Measurements from ENCODE around the gene TCF3.

TCF3 gene

GRCh38 chr19:1590641-1591397 lies 61.6 kb downstream of the TCF3 start:
- FAIRE-seq (no peak), DNase-seq (ENCODE audit: insufficient read length, low spot score) (no peak)

- FAIRE-seq (no peak), DNase-seq (ENCODE audit: insufficient read length, low spot score) (no peak)
These were observed 64.5 kb downstream of the TCF3 start for GRCh38 chr19:1587872-1588271.

GRCh38 chr19:1585243-1585580 lies 67.2 kb downstream of the TCF3 start:
- DNase-seq (ENCODE audit: insufficient read length, low spot score) (no peak), FAIRE-seq (no peak)

- FAIRE-seq: no peak
- no peak for DNase-seq (ENCODE audit: insufficient read length, low spot score)
These were observed 67.7 kb downstream of the TCF3 start for GRCh38 chr19:1584500-1585242.

- FAIRE-seq (no peak), DNase-seq (ENCODE audit: insufficient read length, low spot score) (no peak)
These were observed 70.2 kb downstream of the TCF3 start for GRCh38 chr19:1582201-1582600.

- FAIRE-seq: no peak
- DNase-seq (ENCODE audit: insufficient read length, low spot score): no peak
These were observed 71.5 kb downstream of the TCF3 start for GRCh38 chr19:1580957-1581356.

GRCh38 chr19:1580382-1580781 lies 72.0 kb downstream of the TCF3 start:
- no peak for DNase-seq (ENCODE audit: insufficient read length, low spot score)
- no peak for FAIRE-seq

GRCh38 chr19:1579222-1579621 lies 73.2 kb downstream of the TCF3 start:
- no peak for FAIRE-seq
- DNase-seq (ENCODE audit: insufficient read length, low spot score): no peak

- no peak for DNase-seq (ENCODE audit: insufficient read length, low spot score)
- FAIRE-seq: no peak
These were observed 74.3 kb downstream of the TCF3 start for GRCh38 chr19:1577929-1578618.

GRCh38 chr19:1577090-1577928 lies 75.1 kb downstream of the TCF3 start:
- no peak for DNase-seq (ENCODE audit: insufficient read length, low spot score)
- no peak for FAIRE-seq

GRCh38 chr19:1576242-1577089 lies 75.9 kb downstream of the TCF3 start:
- FAIRE-seq (no peak), DNase-seq (ENCODE audit: insufficient read length, low spot score) (no peak)

- DNase-seq (ENCODE audit: insufficient read length, low spot score): no peak
These were observed 76.8 kb downstream of the TCF3 start for GRCh38 chr19:1575323-1576241.

GRCh38 chr19:1574354-1575136 lies 77.9 kb downstream of the TCF3 start:
- FAIRE-seq: no peak

More at GRCh38 chr19:1575323-1576241, 76.8 kb downstream of the TCF3 start:
- FAIRE-seq: no peak

GRCh38 chr19:1572795-1573194 lies 79.6 kb downstream of the TCF3 start:
- no peak for FAIRE-seq
- no peak for DNase-seq (ENCODE audit: insufficient read length, low spot score)

More at GRCh38 chr19:1574354-1575136, 77.9 kb downstream of the TCF3 start:
- DNase-seq (ENCODE audit: insufficient read length, low spot score): no peak

GRCh38 chr19:1571358-1571757 lies 81.1 kb downstream of the TCF3 start:
- FAIRE-seq: no peak

GRCh38 chr19:1570836-1571235 lies 81.6 kb downstream of the TCF3 start:
- no peak for DNase-seq (ENCODE audit: insufficient read length, low spot score)
- no peak for FAIRE-seq

More at GRCh38 chr19:1571358-1571757, 81.1 kb downstream of the TCF3 start:
- DNase-seq (ENCODE audit: insufficient read length, low spot score): no peak

- DNase-seq (ENCODE audit: insufficient read length, low spot score) (no peak), FAIRE-seq (no peak)
These were observed 82.4 kb downstream of the TCF3 start for GRCh38 chr19:1569997-1570396.
